Measurements from ENCODE around the gene CDK10.
"Not testable (repeated sequence)": the region's sequence is repeated elsewhere in the genome, so short reads cannot be mapped to it uniquely, and the experiment has no call there.

The CDK10 gene

GRCh38 chr16:89685916-89686315, 573 bp upstream of the CDK10 start:
- no peak for DNase-seq (ENCODE audit: low read depth)
- H3K4me3 ChIP-seq (ENCODE audit: low read length), result no peak overlapping the region

GRCh38 chr16:89687092-89687940, 827 bp downstream of the CDK10 start:
- TF ChIP-seq CTCF (conservative IDR thresholded peaks at IDR 0.05; ENCODE audit: low read length), result no peak
- DNase-seq (ENCODE audit: low read depth), result peak; percentile 31
- peak overlapping the region; percentile 85 for H3K4me3 ChIP-seq (ENCODE audit: low read length)

More at GRCh38 chr16:89685916-89686315, 573 bp upstream of the CDK10 start:
- no peak for TF ChIP-seq CTCF (conservative IDR thresholded peaks at IDR 0.05; ENCODE audit: low read length)

DNA sequence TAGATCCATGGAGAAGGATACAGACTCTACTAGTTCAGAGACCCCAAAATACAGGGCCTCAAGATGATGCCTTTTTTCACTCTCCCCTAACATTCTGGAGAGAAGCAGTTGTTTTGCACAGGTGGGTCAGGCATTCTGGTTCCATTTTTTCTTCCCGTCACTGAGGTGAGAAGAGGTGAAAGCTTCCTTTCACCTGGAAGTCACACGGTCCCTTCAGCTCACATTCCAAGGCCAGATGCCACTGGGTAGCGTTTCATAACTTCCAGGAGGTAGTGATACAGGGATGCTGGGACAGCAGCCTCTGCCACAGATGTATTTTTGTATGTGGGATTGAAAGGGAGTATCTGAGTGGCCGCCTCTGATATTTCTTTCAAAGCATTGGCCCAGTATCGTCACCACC, 1.9 kb downstream of the CDK10 start:
- H3K4me3 ChIP-seq (ENCODE audit: low read length), result no peak overlapping the region
- no peak for TF ChIP-seq CTCF (conservative IDR thresholded peaks at IDR 0.05; ENCODE audit: low read length)
- DNase-seq (ENCODE audit: low read depth), result no peak

DNA sequence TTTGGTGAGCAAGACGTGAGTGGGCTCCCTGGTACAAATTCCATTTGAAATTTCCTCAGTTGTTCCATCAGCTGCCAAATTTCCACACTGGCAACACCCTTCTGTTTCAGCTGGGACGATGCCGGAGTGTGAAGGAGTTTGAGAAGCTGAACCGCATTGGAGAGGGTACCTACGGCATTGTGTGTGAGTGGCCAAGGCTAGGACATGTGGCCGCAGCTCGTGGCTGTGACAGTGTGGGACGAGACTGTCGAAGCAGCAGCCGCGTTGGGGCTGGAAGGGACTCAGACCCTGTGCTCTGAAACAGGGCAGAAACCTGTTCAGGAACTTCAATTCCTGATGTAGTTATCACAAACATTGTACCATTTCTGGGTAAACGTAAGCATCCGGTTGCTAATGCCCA, 2.7 kb downstream of the CDK10 start:
- no peak for TF ChIP-seq CTCF (conservative IDR thresholded peaks at IDR 0.05; ENCODE audit: low read length)
- no peak for DNase-seq (ENCODE audit: low read depth)
- H3K4me3 ChIP-seq (ENCODE audit: low read length), result no peak overlapping the region

DNA sequence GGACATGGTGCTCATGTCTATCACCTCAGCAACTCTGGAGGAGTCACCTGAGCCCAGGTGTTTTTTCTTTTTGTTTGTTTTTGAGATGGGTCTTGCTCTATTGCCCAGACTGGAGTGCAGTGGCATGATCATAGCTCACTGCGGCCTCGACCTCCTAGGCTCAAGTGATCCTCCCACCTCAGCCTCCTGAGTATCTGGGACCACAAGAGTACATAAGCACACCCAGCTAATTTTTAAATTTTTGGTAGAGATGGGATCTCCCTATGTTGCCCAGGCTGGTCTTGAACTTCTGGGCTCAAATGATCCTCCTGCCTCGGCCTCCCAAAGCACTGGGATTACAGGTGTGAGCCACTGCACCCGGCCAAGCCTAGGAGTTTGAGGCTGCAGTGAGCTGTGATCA, 3.1 kb downstream of the CDK10 start:
- not testable (repeated sequence) for DNase-seq (ENCODE audit: low read depth); H3K4me3 ChIP-seq (ENCODE audit: low read length)

DNA sequence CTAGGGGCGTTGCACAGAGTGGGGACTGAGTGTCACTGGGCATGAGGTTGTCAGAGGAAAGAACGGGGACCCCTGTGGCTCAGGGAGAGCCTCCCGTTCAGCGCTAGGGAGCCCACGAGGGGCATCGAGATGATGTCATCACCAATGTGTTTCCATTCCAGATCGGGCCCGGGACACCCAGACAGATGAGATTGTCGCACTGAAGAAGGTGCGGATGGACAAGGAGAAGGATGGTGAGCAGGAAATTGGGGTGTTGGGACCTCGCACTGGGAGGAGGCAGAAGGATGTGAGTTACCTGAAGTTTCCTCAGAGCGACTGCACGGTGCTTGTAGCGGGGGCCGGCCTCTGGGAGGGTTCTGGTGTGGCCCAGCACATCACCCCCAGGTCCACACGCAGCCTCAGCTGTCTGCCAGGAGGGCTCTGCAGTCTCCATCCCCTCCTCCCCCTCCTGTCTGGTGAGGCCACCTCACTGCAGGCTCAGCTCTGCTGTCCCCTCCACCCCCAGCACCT, 4.0 kb downstream of the CDK10 start:
- no peak for TF ChIP-seq CTCF (conservative IDR thresholded peaks at IDR 0.05; ENCODE audit: low read length)

GRCh38 chr16:89691231-89691985, 4.9 kb downstream of the CDK10 start:
- H3K4me3 ChIP-seq (ENCODE audit: low read length), result no peak overlapping the region
- TF ChIP-seq CTCF (conservative IDR thresholded peaks at IDR 0.05; ENCODE audit: low read length), result no peak

More for the DNA sequence above, 4.0 kb downstream of the CDK10 start:
- no peak overlapping the region for H3K4me3 ChIP-seq (ENCODE audit: low read length)
- no peak for DNase-seq (ENCODE audit: low read depth)

More at GRCh38 chr16:89691231-89691985, 4.9 kb downstream of the CDK10 start:
- no peak for DNase-seq (ENCODE audit: low read depth)
